GM19023 (cell line): Measurements from ENCODE around the gene BHLHE23.

Experiments
- ATAC-seq: cut with Tn5 transposase; IDR thresholded peaks from one replicate; pipeline ENCODE4 v1.9.1; 2021; ENCODE audit warnings: mild to moderate bottlenecking, moderate library complexity; ENCODE audit not compliant: unreplicated experiment

Gene BHLHE23

GRCh38 chr20:62994869-62995281, 11.9 kb downstream of the BHLHE23 start:
- ATAC-seq = no peak

- ATAC-seq = no peak
These were observed 12.8 kb downstream of the BHLHE23 start for GRCh38 chr20:62993856-62994494.

GRCh38 chr20:62991863-62992262, 14.9 kb downstream of the BHLHE23 start:
- ATAC-seq = no peak

- no peak for ATAC-seq
These were observed 15.5 kb downstream of the BHLHE23 start for GRCh38 chr20:62991196-62991807.

- ATAC-seq = no peak
These were observed 16.4 kb downstream of the BHLHE23 start for GRCh38 chr20:62990306-62990825.

GRCh38 chr20:62989201-62989601, 17.6 kb downstream of the BHLHE23 start:
- ATAC-seq = no peak

- no peak for ATAC-seq
These were observed 19.6 kb downstream of the BHLHE23 start for GRCh38 chr20:62987114-62987513.

- ATAC-seq = no peak
These were observed 20.4 kb downstream of the BHLHE23 start for GRCh38 chr20:62986257-62986800.

- no peak for ATAC-seq
These were observed 21.4 kb downstream of the BHLHE23 start for GRCh38 chr20:62985444-62985778.

GRCh38 chr20:62984666-62985443, 21.9 kb downstream of the BHLHE23 start:
- no peak for ATAC-seq

GRCh38 chr20:62983210-62983609, 23.6 kb downstream of the BHLHE23 start:
- ATAC-seq = no peak

- no peak for ATAC-seq
These were observed 24.4 kb downstream of the BHLHE23 start for GRCh38 chr20:62982124-62983075.

GRCh38 chr20:62980970-62981369, 25.8 kb downstream of the BHLHE23 start:
- ATAC-seq = no peak

GRCh38 chr20:62980380-62980960, 26.3 kb downstream of the BHLHE23 start:
- no peak for ATAC-seq

- ATAC-seq = no peak
These were observed 26.8 kb downstream of the BHLHE23 start for GRCh38 chr20:62979876-62980373.

- no peak for ATAC-seq
These were observed 27.5 kb downstream of the BHLHE23 start for GRCh38 chr20:62979310-62979709.

- no peak for ATAC-seq
These were observed 28.2 kb downstream of the BHLHE23 start for GRCh38 chr20:62978561-62978943.

- ATAC-seq = peak; percentile 58
These were observed 28.9 kb downstream of the BHLHE23 start for GRCh38 chr20:62977613-62978560.

GRCh38 chr20:62976886-62977285, 29.9 kb downstream of the BHLHE23 start:
- ATAC-seq = no peak
